Activated CD4-positive, alpha-beta T cell treated with anti-CD3 and anti-CD28 coated beads, Interleukin-10, Interleukin-2, amounts not matched to agents 100 ng/mL and 50 ng/mL, durations not matched to agents 16 hours and 8 hours (primary cell): Measurements from ENCODE around the gene SEMA5B.

Source experiments
- DNase-seq: peaks from one replicate; pipeline ENCODE4 v3.0.0-alpha.2; 2020

The SEMA5B gene

GRCh38 chr3:122941228-122942206 is 86.0 kb downstream of the SEMA5B start:
- no peak for DNase-seq

- no peak for DNase-seq
Observed at GRCh38 chr3:122940628-122941086, 86.9 kb downstream of the SEMA5B start.

GRCh38 chr3:122938783-122939425 is 88.7 kb downstream of the SEMA5B start:
- DNase-seq = no peak

DNA sequence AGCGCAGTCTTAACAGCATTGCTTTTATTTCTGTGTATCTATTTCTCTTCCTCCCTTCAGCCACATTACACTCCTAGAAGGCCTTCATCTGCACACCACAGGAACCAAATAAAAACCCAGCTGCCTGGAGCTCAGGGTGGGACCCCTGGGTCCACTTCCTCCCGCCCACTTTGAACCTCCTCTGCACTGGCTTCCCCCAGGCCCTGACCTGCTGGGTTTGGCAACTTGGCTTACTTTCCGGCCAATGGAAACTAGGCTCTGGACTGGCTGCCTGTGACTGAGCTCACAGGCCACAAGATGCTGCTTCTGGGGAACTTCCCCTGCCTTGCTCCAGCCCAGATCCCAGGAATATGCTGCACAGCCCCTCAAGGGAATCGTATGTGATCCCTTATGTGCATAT is 89.8 kb downstream of the SEMA5B start:
- DNase-seq = no peak

- no peak for DNase-seq
Observed at GRCh38 chr3:122936986-122937385, 90.6 kb downstream of the SEMA5B start.

- no peak for DNase-seq
Observed at GRCh38 chr3:122936335-122936734, 91.2 kb downstream of the SEMA5B start.

DNA sequence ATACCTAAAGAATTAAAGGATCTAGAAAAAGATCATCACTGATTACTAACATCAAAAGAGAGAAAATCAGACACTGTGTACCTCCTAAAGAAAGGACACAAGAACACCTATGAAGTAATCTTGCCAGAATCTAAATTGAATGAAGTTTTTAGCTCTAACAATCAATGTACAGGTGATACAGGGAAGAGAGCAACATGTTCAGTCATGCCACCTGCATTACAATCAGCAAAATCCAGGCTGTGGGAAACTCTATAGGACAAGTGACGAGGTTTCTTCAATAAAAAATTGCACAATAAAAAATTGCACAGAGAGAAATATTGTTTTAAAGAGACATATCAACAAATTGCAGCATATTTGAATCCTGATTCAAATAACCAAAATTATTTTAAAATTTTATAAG is 93.3 kb downstream of the SEMA5B start:
- DNase-seq = no peak

DNA sequence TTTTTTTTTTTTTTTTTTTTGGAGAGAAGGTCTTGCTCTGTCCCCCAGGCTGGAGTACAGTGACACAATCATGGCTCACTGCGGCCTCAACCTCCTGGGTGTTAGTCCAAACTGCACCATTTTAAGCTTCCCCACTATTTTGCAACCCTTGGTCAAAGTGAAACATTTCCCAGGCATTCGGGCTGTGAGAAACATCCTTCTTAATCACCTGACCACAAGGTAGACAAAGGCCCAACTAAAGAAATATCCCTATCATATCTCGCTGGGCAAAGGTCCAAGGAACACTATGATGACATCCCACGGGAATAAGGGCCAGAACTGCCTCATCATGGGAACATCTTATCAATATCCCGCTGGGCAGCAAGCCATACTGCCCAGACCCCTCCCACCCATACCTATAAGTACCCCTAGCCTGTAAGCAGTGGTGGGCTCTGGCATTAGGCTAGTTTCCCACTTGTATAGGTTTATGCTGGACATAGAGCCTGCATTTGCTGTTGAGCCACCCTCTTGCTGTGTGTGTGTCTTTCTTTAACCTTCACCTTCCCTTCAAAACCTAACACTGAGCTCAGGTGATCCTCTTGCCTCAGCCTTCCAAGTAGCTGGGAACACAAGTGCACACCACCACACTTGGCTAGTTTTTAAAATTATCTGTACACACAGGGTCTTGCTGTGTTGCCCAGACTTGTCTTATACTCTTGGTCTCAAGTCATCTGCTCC is 95.2 kb downstream of the SEMA5B start:
- no peak for DNase-seq

DNA sequence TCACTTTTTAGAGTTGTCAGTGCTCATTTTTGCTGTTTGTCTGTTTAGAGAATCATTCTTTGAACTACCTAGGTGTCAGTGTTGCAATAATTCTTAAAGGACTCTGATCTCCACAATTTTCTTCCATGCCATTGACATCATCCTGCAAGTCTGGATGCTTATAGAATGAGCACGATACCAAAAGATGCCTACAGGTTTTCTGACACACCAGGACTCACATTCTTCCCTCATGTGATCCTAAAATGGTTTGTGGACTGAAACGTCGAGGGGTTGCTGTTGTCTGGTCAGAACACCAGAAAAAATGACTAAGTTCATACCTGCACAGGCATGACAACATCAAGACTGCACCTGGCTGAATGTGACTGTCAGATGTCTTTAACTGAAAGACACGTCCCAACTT is 95.9 kb downstream of the SEMA5B start:
- no peak for DNase-seq

- DNase-seq = no peak
Observed at GRCh38 chr3:122930063-122930997, 97.2 kb downstream of the SEMA5B start.

- DNase-seq = no peak
Observed at GRCh38 chr3:122929188-122930062, 98.1 kb downstream of the SEMA5B start.

DNA sequence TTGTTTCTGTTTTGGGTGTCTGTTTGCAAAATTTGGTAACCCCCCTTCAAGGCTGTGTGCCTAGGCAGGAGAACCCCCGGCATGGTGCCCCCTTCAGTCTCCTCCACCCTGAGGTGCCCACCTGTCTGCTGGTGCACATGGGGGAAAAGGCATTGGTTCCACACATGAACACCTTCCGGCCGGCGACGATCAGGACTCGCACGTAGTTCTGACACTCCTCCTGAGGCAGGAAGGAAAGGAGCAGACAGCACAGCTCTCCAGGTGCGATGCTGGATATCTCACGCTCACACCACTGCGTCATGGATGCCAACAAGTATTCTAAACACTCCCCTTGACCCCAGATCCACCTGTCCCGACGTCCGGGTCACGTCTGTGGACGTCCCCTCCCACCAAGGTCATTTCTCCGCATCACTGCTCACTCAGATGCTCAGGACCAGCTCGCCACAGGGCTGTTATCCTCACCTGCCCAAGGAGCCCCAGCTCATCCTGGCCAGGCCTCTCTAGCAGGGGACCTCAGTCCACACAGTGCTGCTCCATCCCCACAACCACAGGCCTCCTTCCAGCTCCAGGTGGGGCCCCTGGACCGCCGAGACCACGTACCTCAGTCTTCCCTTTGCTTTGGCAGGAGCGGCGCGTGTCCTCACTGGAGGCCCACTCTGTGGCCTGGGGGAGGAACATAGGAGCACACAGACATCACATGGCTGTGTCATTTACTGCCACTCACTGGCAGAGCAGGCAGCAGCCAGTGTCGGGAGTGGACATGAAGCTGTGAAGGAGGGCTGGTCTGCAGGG is 99.0 kb downstream of the SEMA5B start:
- no peak for DNase-seq

DNA sequence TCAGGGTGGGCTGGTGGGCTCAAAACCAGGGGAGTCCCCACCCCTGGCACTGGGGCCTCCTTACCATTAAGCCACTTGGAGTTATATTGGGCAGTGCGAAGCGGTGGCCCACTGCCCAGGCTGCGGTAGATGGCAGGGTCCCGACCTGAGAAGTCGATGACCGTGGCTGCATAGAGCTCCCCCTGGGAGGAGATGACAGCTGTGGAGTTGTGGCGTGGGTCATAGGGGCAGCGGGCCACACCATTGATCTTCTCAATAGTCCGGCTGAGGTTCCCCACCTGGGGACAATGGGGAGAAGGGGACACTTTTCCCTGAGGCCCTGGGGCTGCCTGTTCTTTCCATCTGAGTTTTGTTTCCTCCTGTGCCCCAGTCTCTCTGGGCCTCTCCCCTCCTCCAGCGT is 99.8 kb downstream of the SEMA5B start:
- no peak for DNase-seq

DNA sequence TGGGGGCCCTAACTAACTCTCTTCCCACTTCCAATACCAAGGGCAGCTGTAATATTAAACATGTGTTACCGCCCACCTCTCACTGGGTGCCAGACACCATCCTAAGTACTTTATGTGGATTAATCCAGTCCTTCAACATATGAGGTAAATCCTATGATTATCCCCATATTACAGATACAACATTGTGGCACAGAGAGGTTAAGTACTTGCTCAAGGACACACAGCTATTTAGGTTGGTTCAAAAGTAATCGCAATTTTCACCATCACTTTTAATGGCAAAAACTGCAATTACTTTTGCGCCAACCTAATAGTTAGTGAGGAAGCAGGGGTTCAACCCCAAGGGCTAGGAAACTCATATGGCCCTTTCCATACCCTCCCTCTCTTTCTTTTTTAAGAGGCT is 100.8 kb downstream of the SEMA5B start:
- DNase-seq = no peak

GRCh38 chr3:122926322-122926721 is 101.2 kb downstream of the SEMA5B start:
- no peak for DNase-seq

DNA sequence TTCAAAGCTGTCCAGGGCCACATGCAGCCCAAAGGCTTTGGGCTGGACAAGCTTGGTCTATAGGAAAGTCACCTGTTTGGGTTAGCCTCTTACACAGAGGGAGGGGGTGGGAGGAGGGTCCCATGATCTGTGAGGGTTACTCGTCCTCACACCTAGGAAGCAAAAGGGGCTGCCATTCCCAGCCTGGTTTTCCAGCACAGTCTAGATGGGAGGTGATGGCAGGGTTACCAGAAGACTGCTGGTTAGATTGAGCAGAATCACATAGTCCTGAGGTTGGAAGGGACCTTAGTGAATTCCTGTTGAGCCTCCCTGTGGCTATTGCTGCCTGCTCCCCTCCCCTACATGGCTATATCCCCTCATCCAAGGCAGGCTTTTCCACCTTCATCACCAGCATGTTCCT is 101.8 kb downstream of the SEMA5B start:
- DNase-seq = no peak

GRCh38 chr3:122924056-122924455 is 103.5 kb downstream of the SEMA5B start:
- no peak for DNase-seq

DNA sequence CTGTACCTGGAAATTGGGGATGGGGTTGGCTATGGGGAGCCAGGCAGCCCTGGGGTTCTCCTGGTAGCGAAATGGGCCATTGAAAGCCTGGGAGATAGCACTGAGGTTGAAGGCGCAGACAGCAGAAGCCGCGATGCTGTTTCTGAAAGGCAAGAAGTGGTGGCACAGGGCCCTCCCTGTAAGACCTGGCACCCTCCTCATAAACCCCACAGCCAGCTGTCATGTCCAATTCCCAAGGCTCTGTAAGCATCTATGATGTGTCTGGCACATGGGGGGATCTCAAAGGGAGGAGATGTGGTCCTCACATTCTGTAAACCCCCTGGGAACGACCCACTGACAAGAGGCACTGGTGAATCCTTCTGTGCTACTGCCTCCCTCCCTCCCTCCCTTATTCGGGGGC is 104.0 kb downstream of the SEMA5B start:
- DNase-seq = no peak

DNA sequence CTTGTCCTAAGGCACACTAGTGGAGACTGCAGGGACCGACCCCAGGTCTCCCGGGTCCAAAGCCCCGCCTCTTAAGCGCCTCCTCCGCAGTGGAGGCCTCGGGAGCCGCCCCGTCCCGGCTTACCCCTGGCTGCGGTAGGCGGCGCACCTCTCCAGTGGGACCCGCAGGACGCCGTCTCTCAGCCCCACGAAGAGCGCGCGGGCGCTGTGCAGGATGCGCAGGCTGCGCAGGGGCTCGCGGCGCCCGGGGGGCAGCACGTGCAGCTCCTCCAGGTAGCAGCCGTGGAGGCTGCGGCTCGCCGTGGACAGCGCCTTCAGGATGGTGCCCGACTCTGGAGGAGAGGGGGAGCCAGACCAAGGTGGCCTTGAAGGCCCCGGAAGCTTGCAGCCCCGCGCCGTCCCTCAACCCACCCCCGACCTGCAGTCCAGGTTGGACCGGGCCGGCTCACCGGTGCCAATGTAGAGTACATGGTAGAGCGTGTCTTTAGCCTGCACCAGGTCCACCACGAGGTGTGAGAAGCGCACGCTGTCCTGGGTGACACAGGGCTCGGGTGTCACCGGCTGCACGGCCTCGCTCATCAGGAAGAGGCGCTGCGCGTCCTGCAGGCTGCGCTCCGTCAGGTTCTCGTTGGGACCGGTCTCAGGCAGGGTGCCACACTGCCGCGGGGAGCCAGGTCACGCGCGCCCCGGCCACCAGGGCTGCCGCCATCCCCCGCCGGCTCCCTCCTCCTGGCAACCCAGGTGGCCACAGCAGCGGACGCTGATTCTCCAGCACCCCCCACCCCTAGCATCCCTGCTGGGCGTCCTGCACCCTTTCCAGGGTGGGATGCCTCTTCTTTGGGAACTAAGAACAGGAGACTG is 105.5 kb downstream of the SEMA5B start:
- peak; percentile 35 for DNase-seq
